ENCODE data around the gene DYNC2I2. TPM values are rescaled to one million over a fixed set of nuclear protein-coding genes. Genes with fewer than 3 reads are reported as not detected.

Gene DYNC2I2
- total RNA-seq, 1 donor from 2014 or later = 36.8 TPM

GRCh38 chr9:128619779-128620178, 36.9 kb downstream of the DYNC2I2 start:
- intact Hi-C loops (cut with micrococcal nuclease) = no loop called here

GRCh38 chr9:128619127-128619526, 37.5 kb downstream of the DYNC2I2 start:
- intact Hi-C loops (cut with micrococcal nuclease) = no loop called here

- intact Hi-C loops (cut with micrococcal nuclease) = no loop called here
These were observed 38.7 kb downstream of the DYNC2I2 start for GRCh38 chr9:128617943-128618342.

- intact Hi-C loops (cut with micrococcal nuclease) = no loop called here
These were observed 41.1 kb downstream of the DYNC2I2 start for GRCh38 chr9:128615571-128615970.

GRCh38 chr9:128614728-128615127, 41.9 kb downstream of the DYNC2I2 start:
- intact Hi-C loops (cut with micrococcal nuclease) = no loop called here

- intact Hi-C loops (cut with micrococcal nuclease) = no loop called here
These were observed 44.9 kb downstream of the DYNC2I2 start for GRCh38 chr9:128611600-128612394.

- intact Hi-C loops (cut with micrococcal nuclease) = no loop called here
These were observed 45.8 kb downstream of the DYNC2I2 start for GRCh38 chr9:128610897-128611296.

- intact Hi-C loops (cut with micrococcal nuclease) = no loop called here
These were observed 48.9 kb downstream of the DYNC2I2 start for GRCh38 chr9:128607642-128608350.

- intact Hi-C loops (cut with micrococcal nuclease) = no loop called here
These were observed 53.0 kb downstream of the DYNC2I2 start for GRCh38 chr9:128603697-128604096.

GRCh38 chr9:128600099-128600498, 56.5 kb downstream of the DYNC2I2 start:
- intact Hi-C loops (cut with micrococcal nuclease) = no loop called here

GRCh38 chr9:128595471-128595870, 61.2 kb downstream of the DYNC2I2 start:
- intact Hi-C loops (cut with micrococcal nuclease) = no loop called here

GRCh38 chr9:128593856-128594255, 62.8 kb downstream of the DYNC2I2 start:
- intact Hi-C loops (cut with micrococcal nuclease) = no loop called here

GRCh38 chr9:128593039-128593438, 63.6 kb downstream of the DYNC2I2 start:
- intact Hi-C loops (cut with micrococcal nuclease) = no loop called here

GRCh38 chr9:128588581-128589233, 67.9 kb downstream of the DYNC2I2 start:
- intact Hi-C loops (cut with micrococcal nuclease) = loop anchor here (5.0 kb wide), 1 partner anchor 36 kb away; the partner anchor contains the start of gene SPTAN1

- intact Hi-C loops (cut with micrococcal nuclease) = loop anchor here (1.0 to 5.0 kb wide), 4 partner anchors 35 to 225 kb away; partner anchors contain the start of genes GLE1 and SPTAN1
These were observed 69.2 kb downstream of the DYNC2I2 start for GRCh38 chr9:128587453-128587852.

GRCh38 chr9:128586934-128587333, 69.7 kb downstream of the DYNC2I2 start:
- intact Hi-C loops (cut with micrococcal nuclease) = loop anchor here (1.0 to 5.0 kb wide), 4 partner anchors 35 to 224 kb away; partner anchors contain the start of genes GLE1 and SPTAN1

GRCh38 chr9:128585155-128585554, 71.5 kb downstream of the DYNC2I2 start:
- intact Hi-C loops (cut with micrococcal nuclease) = loop anchor here (5.0 kb wide), 1 partner anchor 33 kb away; the partner anchor contains the start of gene SPTAN1

Other genes with a start within 250 kb of the DYNC2I2 start
- 0.88 and 1.7 TPM in 2 replicates for gene CERCAM, start 236.0 kb downstream of the DYNC2I2 start, total RNA-seq
- 43.4 and 47.0 TPM in 2 replicates for gene ODF2, start 200.8 kb downstream of the DYNC2I2 start, total RNA-seq
- gene GLE1, start 152.1 kb downstream of the DYNC2I2 start, total RNA-seq = 43.6 and 44.2 TPM in 2 replicates
- 354 and 362 TPM in 2 replicates for gene SPTAN1, start 104.3 kb downstream of the DYNC2I2 start, total RNA-seq
- 448 and 465 TPM in 2 replicates for gene SET, start 32.4 kb upstream of the DYNC2I2 start, total RNA-seq
- gene PKN3, start 45.7 kb upstream of the DYNC2I2 start, total RNA-seq = 10.7 and 11.1 TPM in 2 replicates
- gene ZDHHC12, start 67.3 kb upstream of the DYNC2I2 start, total RNA-seq = 68.7 and 69.9 TPM in 2 replicates
- 22.7 and 23.7 TPM in 2 replicates for gene ZER1, start 115.1 kb upstream of the DYNC2I2 start, total RNA-seq
- gene TBC1D13, start 130.4 kb upstream of the DYNC2I2 start, total RNA-seq = 23.0 and 24.0 TPM in 2 replicates
- gene ENDOG, start 161.7 kb upstream of the DYNC2I2 start, total RNA-seq = 12.8 and 14.1 TPM in 2 replicates
- gene SPOUT1, start 172.9 kb upstream of the DYNC2I2 start, total RNA-seq = 93.1 and 105 TPM in 2 replicates
- gene KYAT1, start 225.1 kb upstream of the DYNC2I2 start, total RNA-seq = 13.9 and 14.9 TPM in 2 replicates
- 60.1 and 60.2 TPM in 2 replicates for gene LRRC8A, start 225.3 kb upstream of the DYNC2I2 start, total RNA-seq